ENCODE data around the gene SDCBP2. TPM values are rescaled to one million over a fixed set of nuclear protein-coding genes. Genes with fewer than 3 reads are reported as not detected.
A peak's percentile ranks its signal among the peaks of the same experiment; 100 is the strongest.

The SDCBP2 gene
- total and polyA plus RNA-seq, 2 of the 13 experiments (the other 11 are each of a cell fraction or from before 2014, with no cell fraction given), result 1.2 to 2.4 TPM

GRCh38 chr20:1337441-1337840 lies 8.5 kb upstream of the SDCBP2 start:
- no peak overlapping the region for H3K9ac ChIP-seq (ENCODE audit: insufficient read depth, low read depth, low read length)
- no peak overlapping the region for H3K4me2 ChIP-seq (ENCODE audit: low read depth, low read length)
- FAIRE-seq (no peak), ATAC-seq (no peak), DNase-seq (ENCODE audit: low spot score) (no peak)
- peaks cover 5 to 10% of the 10 kb centered on the region in 2 experiments; a peak in 3 of 5 replicates for H3K36me3 ChIP-seq (replicated peaks in 1 of 2; ENCODE audit: control insufficient read depth in 1 of 2, insufficient read depth in 2 of 2, low read length in 2 of 2)
- H3K79me2 ChIP-seq (ENCODE audit: insufficient read depth, low read length), result no peaks in the 10 kb centered on the region
- CTCF ChIA-PET (ENCODE audit: low intra/inter-chr PET ratio, low total read pairs), result no interaction called here
- TF ChIP-seq KDM2A (CRISPR knock-in tag; IDR thresholded peaks at IDR 0.05; ENCODE audit: borderline replicate concordance, low read depth) (peak; percentile 12; the same call in 1 of the 2 replicates), GABPA (IDR thresholded peaks at IDR 0.05; ENCODE audit: low read depth, low read length) (no peak), GABPA (CRISPR knock-in tag; IDR thresholded peaks at IDR 0.05; ENCODE audit: low read depth) (no peak)
- POLR2A ChIA-PET, result interaction anchor here (1.4 to 2.0 kb wide), 2 partner anchors 10 to 12 kb away, joined by 5 to 6 read pairs; no protein-coding TSS in a partner anchor
- no peak overlapping the region for H3K4me3 ChIP-seq (replicated peaks in 1 of 3; ENCODE audit: insufficient read depth in 1 of 3, low read depth in 2 of 3, low read length in 3 of 3)
- in situ Hi-C loops (cut with HindIII; ENCODE audit: extremely low pct_ligation_motif_present, low pct_unique_long_range_greater_than_20kb), result no loop called here
- intact Hi-C loops (cut with micrococcal nuclease; ENCODE audit: unreplicated experiment), result no loop called here
- no peaks in the 10 kb centered on the region for H3K27me3 ChIP-seq (ENCODE audit: control insufficient read depth in 1 of 2, insufficient read depth in 2 of 2, low read length in 2 of 2)
- WGBS (ENCODE audit: low lambda C conversion rate), result 92% methylated on average over 5 of the region's 5 CpGs
- H4K20me1 ChIP-seq (ENCODE audit: insufficient read depth, low read length), result no peaks in the 10 kb centered on the region; the same call in 1 of the 2 replicates
- H2AFZ ChIP-seq (ENCODE audit: low read length), result no peak overlapping the region
- H3K4me1 ChIP-seq (ENCODE audit: insufficient read depth, low read length), result peaks cover 17% of the 10 kb centered on the region
- no peak overlapping the region for H3K27ac ChIP-seq (ENCODE audit: extremely low read length, insufficient read depth, low read length)
- H3K9me3 ChIP-seq (ENCODE audit: low read length), result no peaks in the 10 kb centered on the region
- no TSS peak for BruUV-seq (replicated peaks)

- POLR2A ChIA-PET, result interaction anchor here (2.0 to 3.3 kb wide), 2 partner anchors 9 to 12 kb away, joined by 5 to 35 read pairs; no protein-coding TSS in a partner anchor
- TF ChIP-seq RBFOX2 (IDR thresholded peaks at IDR 0.05; ENCODE audit: low read depth, low read length), result 0 out of 2 replicates have a peak, but pooled peaks have one; percentile 29
- 0 out of 2 replicates have a peak, but pooled peaks have one; percentile 39 for TF ChIP-seq AKAP8 (CRISPR knock-in tag; IDR thresholded peaks at IDR 0.05)
- TF ChIP-seq POLR2G (IDR thresholded peaks at IDR 0.05; ENCODE audit: low read depth, low read length), result peak; percentile 47; the same call in 1 of the 2 replicates
- no peak for TF ChIP-seq YY1 (IDR thresholded peaks at IDR 0.05; ENCODE audit: insufficient read depth, insufficient replicate concordance, low read depth, low read length)
- no peak for TF ChIP-seq KLF9 (CRISPR knock-in tag; IDR thresholded peaks at IDR 0.05; ENCODE audit: low read depth)
- no peak for TF ChIP-seq ZNF34 (CRISPR knock-in tag; IDR thresholded peaks at IDR 0.05; ENCODE audit: borderline replicate concordance)
- peak; percentile 86 for TF ChIP-seq AGO2 (optimal IDR thresholded peaks at IDR 0.05; ENCODE audit: low read depth, low read length)
- TF ChIP-seq ZNF761 (CRISPR knock-in tag; conservative IDR thresholded peaks at IDR 0.05), result no peak
- TF ChIP-seq CBX1 (IDR thresholded peaks at IDR 0.05; ENCODE audit: low read depth), result no peak
- no peak for TF ChIP-seq ZNF589 (CRISPR knock-in tag; conservative IDR thresholded peaks at IDR 0.05)
- TF ChIP-seq THAP9 (CRISPR knock-in tag; IDR thresholded peaks at IDR 0.05; ENCODE audit: borderline replicate concordance), result 0 out of 2 replicates have a peak, but pooled peaks have one; percentile 35
- no peak for TF ChIP-seq ZNF256 (CRISPR knock-in tag; conservative IDR thresholded peaks at IDR 0.05)
- 0 out of 2 replicates have a peak, but pooled peaks have one; percentile 17 for TF ChIP-seq ZFX (CRISPR knock-in tag; IDR thresholded peaks at IDR 0.05; ENCODE audit: low read depth)
These were observed 7.9 kb upstream of the SDCBP2 start for GRCh38 chr20:1336699-1337367.

More at GRCh38 chr20:1336699-1337367, 7.9 kb upstream of the SDCBP2 start:
- BruUV-seq (replicated peaks), result no TSS peak
- Histone ChIP-seq H3K9me3 (ENCODE audit: low read length) (no peaks in the 10 kb centered on the region), H3K27me3 (ENCODE audit: control insufficient read depth in 1 of 2, insufficient read depth in 2 of 2, low read length in 2 of 2) (no peaks in the 10 kb centered on the region), H3K36me3 (replicated peaks in 1 of 2; ENCODE audit: control insufficient read depth in 1 of 2, insufficient read depth in 2 of 2, low read length in 2 of 2) (peaks cover 5 to 13% of the 10 kb centered on the region in 2 experiments; a peak in 3 of 5 replicates), H3K4me1 (ENCODE audit: insufficient read depth, low read length) (peaks cover 17% of the 10 kb centered on the region), H2AFZ (ENCODE audit: low read length) (no peak overlapping the region), H3K9ac (ENCODE audit: insufficient read depth, low read depth, low read length) (no peak overlapping the region), H3K79me2 (ENCODE audit: insufficient read depth, low read length) (no peaks in the 10 kb centered on the region), H4K20me1 (ENCODE audit: insufficient read depth, low read length) (no peaks in the 10 kb centered on the region; the same call in 1 of the 2 replicates), H3K4me3 (replicated peaks in 1 of 3; ENCODE audit: insufficient read depth in 1 of 3, low read depth in 2 of 3, low read length in 3 of 3) (no peak overlapping the region), H3K4me2 (ENCODE audit: low read depth, low read length) (no peak overlapping the region), H3K27ac (ENCODE audit: extremely low read length, insufficient read depth, low read length) (no peak overlapping the region)
- FAIRE-seq (no peak), DNase-seq (ENCODE audit: low spot score) (no peak), ATAC-seq (no peak)
- WGBS (ENCODE audit: low lambda C conversion rate), result 95% methylated on average over 14 of the region's 14 CpGs
- in situ Hi-C loops (cut with HindIII; ENCODE audit: extremely low pct_ligation_motif_present, low pct_unique_long_range_greater_than_20kb) (no loop called here), intact Hi-C loops (cut with micrococcal nuclease; ENCODE audit: unreplicated experiment) (no loop called here)
- CTCF ChIA-PET (ENCODE audit: low intra/inter-chr PET ratio, low total read pairs), result no interaction called here
